Embryonic facial prominence (tissue), 1 donor: ENCODE measurements around the gene OGA.
"Not testable (repeated sequence)": the region's sequence is repeated elsewhere in the genome, so short reads cannot be mapped to it uniquely, and the experiment has no call there.

Experiments used
- DNase-seq: peaks from one replicate; pipeline ENCODE4 v3.0.0-alpha.2; 2016; ENCODE audit errors: extremely low spot score

OGA gene

GRCh38 chr10:101797403-101798059, 20.7 kb downstream of the OGA start:
- DNase-seq = no peak

- no peak for DNase-seq
Observed at GRCh38 chr10:101793526-101793925, 24.7 kb downstream of the OGA start.

DNA sequence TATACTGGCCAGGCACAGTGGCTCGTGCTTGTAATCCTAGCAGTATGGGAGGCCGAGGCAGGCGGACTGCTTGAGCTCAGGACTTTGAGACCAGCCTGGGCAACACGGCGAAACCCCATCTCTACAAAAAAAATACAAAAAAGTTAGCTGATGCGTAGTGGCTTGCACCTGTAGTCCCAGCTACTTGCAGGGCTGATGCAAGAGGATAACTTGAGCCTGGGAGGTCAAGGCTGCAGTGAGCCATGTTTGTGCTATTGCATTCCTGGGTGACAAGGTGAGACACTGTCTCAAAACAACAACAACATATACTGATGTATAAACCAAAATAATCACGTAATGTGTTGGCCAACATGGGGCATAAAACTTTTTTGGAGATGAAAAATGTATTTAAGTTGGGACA, 28.6 kb downstream of the OGA start:
- no peak for DNase-seq

GRCh38 chr10:101789231-101789630, 29.0 kb downstream of the OGA start:
- not testable (repeated sequence) for DNase-seq

DNA sequence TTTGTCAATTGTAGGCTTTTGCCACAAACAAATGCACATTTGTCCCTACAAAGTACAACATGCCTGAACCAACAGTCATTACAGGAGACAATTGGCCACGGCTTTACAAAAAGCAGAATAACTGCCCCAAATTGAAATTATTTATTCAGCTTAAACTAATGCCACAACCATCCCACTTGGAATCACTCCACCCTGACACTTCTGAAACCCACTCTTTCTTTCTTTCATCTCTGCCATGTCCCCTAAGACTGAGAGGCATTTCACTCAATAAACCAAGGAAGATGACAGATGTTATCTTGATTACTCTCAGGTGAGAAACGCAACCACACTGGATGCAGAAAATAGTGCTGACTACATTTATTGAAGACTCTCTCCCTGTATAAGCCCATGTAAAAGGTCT, 32.4 kb downstream of the OGA start:
- no peak for DNase-seq

DNA sequence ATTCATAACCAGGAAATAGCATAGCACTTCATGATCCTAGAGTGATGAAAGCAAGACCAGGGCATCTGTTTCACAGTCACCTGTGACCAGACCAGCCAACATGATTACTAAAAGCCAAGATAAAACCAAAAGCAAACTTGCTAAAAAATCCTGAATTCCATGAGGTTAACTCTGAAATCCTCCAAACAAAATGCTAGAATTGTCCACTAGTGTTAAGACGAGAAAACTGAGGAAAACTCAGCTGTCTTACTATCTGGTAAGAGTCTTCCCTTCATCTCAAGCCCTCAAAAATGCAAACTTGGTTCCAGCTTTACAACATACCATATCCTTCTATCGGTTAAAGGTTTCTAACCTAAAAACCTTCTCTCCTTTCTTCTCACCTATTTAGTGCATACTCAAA, 33.7 kb downstream of the OGA start:
- no peak for DNase-seq

- no peak for DNase-seq
Observed at GRCh38 chr10:101783736-101784118, 34.5 kb downstream of the OGA start.

DNA sequence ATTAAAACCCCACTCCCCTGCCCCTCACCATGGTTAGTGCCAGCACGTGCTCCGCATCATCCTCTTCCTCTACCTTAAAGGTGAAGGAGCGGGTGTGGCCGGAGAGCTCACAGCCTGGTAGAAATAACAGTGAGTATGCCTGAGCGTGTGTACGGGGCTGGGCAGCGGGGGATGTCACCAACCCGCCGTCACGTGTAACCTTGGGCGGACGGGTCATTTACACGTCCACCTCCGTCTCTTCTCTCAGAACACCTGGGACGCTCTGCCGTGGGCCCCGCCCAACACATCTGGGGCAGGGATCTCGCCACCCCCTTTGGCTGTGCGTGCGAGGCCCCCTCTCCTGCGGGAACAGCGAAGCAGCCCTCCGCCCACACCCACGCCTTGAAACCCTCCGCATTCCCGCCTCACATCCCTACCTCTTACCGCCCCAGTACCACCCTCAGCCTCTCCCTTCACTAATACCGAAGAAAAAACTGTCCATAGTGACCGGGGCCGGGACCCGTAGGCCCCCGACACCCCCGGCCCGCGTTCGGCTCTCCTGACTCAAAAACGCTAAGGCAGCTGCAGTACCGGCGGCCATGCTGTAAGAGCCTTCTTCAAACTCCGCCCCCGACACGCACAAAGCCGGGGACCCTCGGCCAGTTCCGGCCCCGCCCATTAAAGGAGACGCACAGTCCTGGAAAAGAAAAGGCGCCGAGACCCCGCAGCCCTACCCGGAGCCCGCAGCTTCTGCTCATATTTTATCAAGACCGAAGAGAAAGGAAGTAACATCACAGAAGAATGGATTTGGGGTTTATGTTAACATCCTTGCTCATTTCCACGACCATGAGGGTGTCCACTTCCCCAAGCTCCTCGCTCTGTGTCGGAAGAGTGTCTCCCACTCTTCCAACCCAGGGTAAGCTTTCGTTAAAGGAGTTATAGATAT, 35.2 kb downstream of the OGA start, which contains the start of gene NPM3:
Gene NPM3 (minus strand): TSS at position 636 of the 925 bp plus-strand sequence. CDS start 56 bp downstream, at position 580.
- peak; percentile 74 for DNase-seq

GRCh38 chr10:101781984-101782810, 36.0 kb downstream of the OGA start:
- DNase-seq = no peak

DNA sequence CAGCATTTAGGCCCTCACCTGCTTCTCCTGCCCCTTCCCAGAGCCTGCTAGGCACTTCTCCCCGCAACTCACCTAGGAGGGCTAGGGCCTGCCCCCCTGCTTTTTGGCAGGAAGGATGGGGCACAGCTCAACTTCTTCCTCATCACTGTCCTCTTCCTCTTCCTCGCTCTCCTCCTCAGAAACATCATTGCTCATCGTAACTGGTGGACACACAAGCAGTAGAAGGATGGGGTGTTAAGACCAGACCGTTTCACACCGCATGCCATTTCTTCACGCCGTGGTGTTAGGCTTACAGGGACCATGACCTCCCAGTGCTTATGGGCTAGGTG, 36.6 kb downstream of the OGA start:
- no peak for DNase-seq

DNA sequence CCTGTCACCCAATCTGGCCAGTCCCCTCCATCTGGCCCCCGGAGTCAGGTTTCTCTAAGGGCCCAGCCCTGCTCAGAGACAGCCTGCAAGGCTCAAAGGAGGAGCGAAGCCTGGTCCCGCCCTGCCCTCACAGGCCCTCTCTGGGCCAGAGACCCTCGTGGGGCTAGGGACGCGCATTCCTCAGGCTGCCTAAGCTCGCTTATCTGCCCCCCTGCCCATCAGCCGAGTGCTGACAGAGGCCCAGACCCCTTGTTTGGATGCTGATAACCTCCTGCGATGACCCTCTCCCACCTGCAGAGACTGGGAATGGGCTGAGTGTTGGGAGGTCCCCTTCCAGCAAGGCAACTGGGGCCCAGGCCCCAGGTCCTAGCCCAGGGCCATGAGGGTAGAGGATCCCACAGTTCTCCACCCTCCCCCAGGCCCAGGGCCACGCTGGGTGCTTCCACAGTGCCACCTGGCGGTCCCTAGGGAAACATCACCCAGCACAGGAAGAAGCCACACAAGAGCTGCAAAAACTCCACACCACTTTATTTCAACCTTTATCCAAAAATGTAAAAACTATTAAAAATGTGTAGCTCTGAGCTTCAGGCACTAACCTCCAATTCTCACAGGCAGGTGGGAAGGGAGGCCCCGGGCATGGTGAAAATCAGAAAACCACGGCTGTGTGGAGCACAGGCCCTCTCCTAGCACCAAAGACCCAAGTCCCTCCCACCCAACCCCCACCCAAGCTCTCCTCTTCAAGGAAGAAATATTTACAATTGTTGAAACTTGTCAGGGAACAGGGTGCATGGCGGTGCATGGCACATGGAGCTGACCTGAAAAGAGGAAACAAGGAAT, 37.2 kb downstream of the OGA start:
- DNase-seq = no peak

DNA sequence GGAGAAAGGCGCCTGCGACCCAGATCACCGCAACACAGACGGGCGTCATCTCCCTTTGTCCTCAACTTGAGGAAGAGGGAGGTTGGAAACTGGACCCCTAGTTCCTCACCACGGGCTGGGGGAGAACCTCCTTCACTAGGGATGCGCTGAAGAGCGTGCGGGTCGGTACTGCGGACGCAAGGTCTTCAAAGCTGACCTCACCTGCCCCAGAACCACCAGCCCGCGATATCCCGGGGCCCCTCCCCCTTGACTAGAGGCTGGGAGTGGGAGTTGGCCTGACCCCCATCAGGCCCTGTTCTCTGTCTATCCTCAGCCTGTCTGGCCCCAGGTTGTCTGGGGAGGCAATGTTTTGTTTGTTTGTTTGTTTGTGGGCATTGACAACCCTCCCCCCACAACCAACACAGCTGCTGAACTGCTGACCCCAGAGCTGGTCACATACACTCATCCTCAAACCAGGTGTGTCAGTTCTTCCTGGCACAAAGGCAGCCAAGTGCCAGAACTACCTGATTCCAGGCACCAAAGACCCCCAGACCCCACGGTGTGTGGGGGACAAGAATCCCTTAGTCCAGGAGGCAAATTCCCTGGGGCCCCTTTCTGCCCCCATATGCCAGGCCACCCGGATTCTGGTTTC, 37.9 kb downstream of the OGA start:
- DNase-seq = no peak

DNA sequence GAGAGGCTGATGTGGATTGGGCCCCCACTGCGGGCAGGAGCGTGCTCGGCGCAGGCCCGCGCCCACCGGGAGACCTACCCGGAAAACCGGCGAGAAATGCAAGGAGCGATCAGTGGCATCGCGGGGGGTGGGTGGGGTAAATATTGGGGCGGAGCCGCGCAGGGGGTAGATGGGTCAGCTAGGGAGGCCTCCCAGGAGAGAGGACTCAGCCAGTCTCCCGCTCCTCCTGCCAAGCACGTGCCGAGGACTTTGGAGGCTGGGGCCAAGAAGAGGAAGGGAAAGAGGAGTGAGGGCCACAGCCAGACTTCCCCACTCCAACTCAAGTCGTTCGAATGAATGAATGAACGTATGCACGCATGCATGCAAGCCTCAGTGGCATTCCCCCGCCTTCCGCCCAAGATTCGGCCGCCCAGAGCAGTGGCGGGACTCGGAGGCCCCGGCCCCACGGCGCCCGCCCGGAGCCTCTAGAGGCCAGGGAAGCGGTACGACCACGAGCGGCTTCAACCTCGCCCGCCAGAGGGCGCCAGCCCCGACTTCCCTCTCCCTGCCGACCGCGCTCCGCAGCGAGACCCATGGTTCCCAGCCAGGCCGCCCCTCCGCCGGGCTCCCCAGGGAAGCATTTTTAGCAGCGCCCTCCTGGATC, 38.6 kb downstream of the OGA start:
- no peak for DNase-seq

DNA sequence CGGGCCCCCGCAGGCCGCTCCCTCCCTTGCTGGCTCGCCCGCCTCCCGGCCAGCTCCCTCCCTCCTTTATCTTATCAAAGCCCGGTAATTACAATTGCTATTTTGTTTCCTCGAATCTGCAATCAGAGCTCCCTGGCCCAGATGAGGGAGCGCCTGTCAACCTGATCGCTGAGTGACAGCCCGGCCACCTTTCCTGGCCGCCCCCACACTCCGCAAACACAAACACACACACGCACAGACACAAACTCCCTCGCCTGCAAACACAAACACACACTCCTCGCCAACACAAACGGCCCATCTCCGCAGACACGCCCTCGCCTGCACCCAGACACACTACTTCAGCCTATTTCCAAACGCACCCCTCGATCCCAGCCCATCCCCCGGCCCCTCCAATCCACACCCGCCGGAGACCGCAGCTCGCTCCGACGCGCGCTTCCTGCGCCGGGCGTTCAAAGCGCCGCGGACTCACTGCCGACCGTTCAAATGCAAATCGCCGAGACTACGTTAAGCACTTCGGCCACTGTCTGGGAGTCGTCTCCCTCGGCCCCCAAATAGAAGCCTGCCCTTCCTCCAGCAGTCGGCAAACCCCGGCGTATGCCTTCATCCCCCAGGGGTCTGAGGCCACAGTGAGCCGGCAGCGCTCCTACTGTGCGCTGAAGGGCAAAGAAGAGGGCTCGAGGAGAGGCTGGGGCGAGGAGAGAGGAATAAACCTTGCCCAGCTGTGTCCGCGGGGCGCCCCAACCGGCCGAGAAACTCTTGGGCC, 39.3 kb downstream of the OGA start:
- no peak for DNase-seq

GRCh38 chr10:101778151-101778780, 40.0 kb downstream of the OGA start:
- DNase-seq = no peak

- DNase-seq = no peak
Observed at GRCh38 chr10:101777619-101778145, 40.6 kb downstream of the OGA start.

- DNase-seq = no peak
Observed at GRCh38 chr10:101776161-101776817, 42.0 kb downstream of the OGA start.
